ENCODE data around the gene ARMC7.
"Not testable (repeated sequence)": the region's sequence is repeated elsewhere in the genome, so short reads cannot be mapped to it uniquely, and the experiment has no call there.

- TF ChIP-seq, protein P1, sequence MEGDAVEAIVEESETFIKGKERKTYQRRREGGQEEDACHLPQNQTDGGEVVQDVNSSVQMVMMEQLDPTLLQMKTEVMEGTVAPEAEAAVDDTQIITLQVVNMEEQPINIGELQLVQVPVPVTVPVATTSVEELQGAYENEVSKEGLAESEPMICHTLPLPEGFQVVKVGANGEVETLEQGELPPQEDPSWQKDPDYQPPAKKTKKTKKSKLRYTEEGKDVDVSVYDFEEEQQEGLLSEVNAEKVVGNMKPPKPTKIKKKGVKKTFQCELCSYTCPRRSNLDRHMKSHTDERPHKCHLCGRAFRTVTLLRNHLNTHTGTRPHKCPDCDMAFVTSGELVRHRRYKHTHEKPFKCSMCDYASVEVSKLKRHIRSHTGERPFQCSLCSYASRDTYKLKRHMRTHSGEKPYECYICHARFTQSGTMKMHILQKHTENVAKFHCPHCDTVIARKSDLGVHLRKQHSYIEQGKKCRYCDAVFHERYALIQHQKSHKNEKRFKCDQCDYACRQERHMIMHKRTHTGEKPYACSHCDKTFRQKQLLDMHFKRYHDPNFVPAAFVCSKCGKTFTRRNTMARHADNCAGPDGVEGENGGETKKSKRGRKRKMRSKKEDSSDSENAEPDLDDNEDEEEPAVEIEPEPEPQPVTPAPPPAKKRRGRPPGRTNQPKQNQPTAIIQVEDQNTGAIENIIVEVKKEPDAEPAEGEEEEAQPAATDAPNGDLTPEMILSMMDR (conservative IDR thresholded peaks at IDR 0.05; ENCODE audit: low read depth, low read length) = not testable (repeated sequence)
- TF ChIP-seq EZH2 (IDR thresholded peaks at IDR 0.05; ENCODE audit: borderline replicate concordance, low read depth, low read length, poor library complexity, severe bottlenecking) = not testable (repeated sequence)
These were observed 18.2 kb downstream of the ARMC7 start for GRCh38 chr17:75127936-75128335.

All from A673 (cell line).